Measurements from ENCODE around the gene LCAT.
"Not testable (repeated sequence)": the region's sequence is repeated elsewhere in the genome, so short reads cannot be mapped to it uniquely, and the experiment has no call there.

LCAT gene

GRCh38 chr16:67946966-67947558 is 3.1 kb upstream of the LCAT start:
- DNase-seq, result no peak

GRCh38 chr16:67946128-67946569 is 2.2 kb upstream of the LCAT start:
- DNase-seq, result no peak

GRCh38 chr16:67945392-67945933 is 1.5 kb upstream of the LCAT start:
- DNase-seq, result no peak

GRCh38 chr16:67944690-67945391 is 921 bp upstream of the LCAT start:
- no peak for DNase-seq

- no peak for DNase-seq
Observed at GRCh38 chr16:67943256-67943618, 683 bp downstream of the LCAT start.

GRCh38 chr16:67942510-67943255 is 1.2 kb downstream of the LCAT start:
- no peak for DNase-seq

GRCh38 chr16:67942200-67942509 is 1.8 kb downstream of the LCAT start:
- no peak for DNase-seq

GRCh38 chr16:67941469-67942199 is 2.3 kb downstream of the LCAT start:
- DNase-seq, result no peak

- DNase-seq, result no peak
Observed at GRCh38 chr16:67940446-67941089, 3.4 kb downstream of the LCAT start.

GRCh38 chr16:67939507-67940445 is 4.1 kb downstream of the LCAT start:
- peak; percentile 43 for DNase-seq

GRCh38 chr16:67937713-67938112 is 6.2 kb downstream of the LCAT start:
- not testable (repeated sequence) for DNase-seq

GRCh38 chr16:67936880-67937605 is 6.9 kb downstream of the LCAT start:
- DNase-seq, result peak; percentile 69

GRCh38 chr16:67936124-67936879 is 7.6 kb downstream of the LCAT start, which contains the start of gene PSMB10:
PSMB10 (minus strand) TSS chr16:67936850; CDS start chr16:67936749, 101 bp downstream.
- DNase-seq, result peak; percentile 33

GRCh38 chr16:67935402-67936123 is 8.4 kb downstream of the LCAT start:
- peak; percentile 91 for DNase-seq

- DNase-seq, result no peak
Observed at GRCh38 chr16:67935101-67935401, 8.9 kb downstream of the LCAT start.

GRCh38 chr16:67934306-67935100 is 9.4 kb downstream of the LCAT start:
- DNase-seq, result no peak

- DNase-seq, result no peak
Observed at GRCh38 chr16:67933805-67934204, 10.1 kb downstream of the LCAT start.

GRCh38 chr16:67932462-67932840 is 11.5 kb downstream of the LCAT start:
- no peak for DNase-seq
